ENCODE data around the gene FKBP14. TPM values are rescaled to one million over a fixed set of nuclear protein-coding genes. Genes with fewer than 3 reads are reported as not detected.

Gene FKBP14, protein sequence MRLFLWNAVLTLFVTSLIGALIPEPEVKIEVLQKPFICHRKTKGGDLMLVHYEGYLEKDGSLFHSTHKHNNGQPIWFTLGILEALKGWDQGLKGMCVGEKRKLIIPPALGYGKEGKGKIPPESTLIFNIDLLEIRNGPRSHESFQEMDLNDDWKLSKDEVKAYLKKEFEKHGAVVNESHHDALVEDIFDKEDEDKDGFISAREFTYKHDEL
- 24.3 TPM for polyA plus RNA-seq (ENCODE audit: insufficient read length)
- long read RNA-seq, donor 1, full-length matches to known transcripts, result 8 of 8 reads
- long read RNA-seq, donor 1, partial matches to known transcripts, result 0 of 8 reads
- long read RNA-seq, donor 1, other reads (novel, unspliced or antisense), result 0 of 8 reads
- long read RNA-seq, donor 2, full-length matches to known transcripts, result 4 of 4 reads
- long read RNA-seq, donor 2, partial matches to known transcripts, result 0 of 4 reads
- long read RNA-seq, donor 2, other reads (novel, unspliced or antisense), result 0 of 4 reads
- long read RNA-seq, donor 3, full-length matches to known transcripts, result 5 of 5 reads
- long read RNA-seq, donor 3, partial matches to known transcripts, result 0 of 5 reads
- long read RNA-seq, donor 3, other reads (novel, unspliced or antisense), result 0 of 5 reads
- long read RNA-seq, donor 4, partial matches to known transcripts, result 0 of 1 reads
- long read RNA-seq, donor 4, other reads (novel, unspliced or antisense), result 0 of 1 reads
- long read RNA-seq, donor 5, full-length matches to known transcripts, result 14 of 14 reads
- long read RNA-seq, donor 5, partial matches to known transcripts, result 0 of 14 reads
- long read RNA-seq, donor 5, other reads (novel, unspliced or antisense), result 0 of 14 reads
- long read RNA-seq, donor 6, full-length matches to known transcripts, result 8 of 8 reads
- long read RNA-seq, donor 6, partial matches to known transcripts, result 0 of 8 reads
- long read RNA-seq, donor 6, other reads (novel, unspliced or antisense), result 0 of 8 reads
- long read RNA-seq, donor 7, full-length matches to known transcripts, result 9 of 9 reads
- long read RNA-seq, donor 7, partial matches to known transcripts, result 0 of 9 reads
- long read RNA-seq, donor 7, other reads (novel, unspliced or antisense), result 0 of 9 reads
- long read RNA-seq, donor 8, full-length matches to known transcripts, result 4 of 4 reads
- long read RNA-seq, donor 8, partial matches to known transcripts, result 0 of 4 reads
- long read RNA-seq, donor 8, other reads (novel, unspliced or antisense), result 0 of 4 reads

DNA sequence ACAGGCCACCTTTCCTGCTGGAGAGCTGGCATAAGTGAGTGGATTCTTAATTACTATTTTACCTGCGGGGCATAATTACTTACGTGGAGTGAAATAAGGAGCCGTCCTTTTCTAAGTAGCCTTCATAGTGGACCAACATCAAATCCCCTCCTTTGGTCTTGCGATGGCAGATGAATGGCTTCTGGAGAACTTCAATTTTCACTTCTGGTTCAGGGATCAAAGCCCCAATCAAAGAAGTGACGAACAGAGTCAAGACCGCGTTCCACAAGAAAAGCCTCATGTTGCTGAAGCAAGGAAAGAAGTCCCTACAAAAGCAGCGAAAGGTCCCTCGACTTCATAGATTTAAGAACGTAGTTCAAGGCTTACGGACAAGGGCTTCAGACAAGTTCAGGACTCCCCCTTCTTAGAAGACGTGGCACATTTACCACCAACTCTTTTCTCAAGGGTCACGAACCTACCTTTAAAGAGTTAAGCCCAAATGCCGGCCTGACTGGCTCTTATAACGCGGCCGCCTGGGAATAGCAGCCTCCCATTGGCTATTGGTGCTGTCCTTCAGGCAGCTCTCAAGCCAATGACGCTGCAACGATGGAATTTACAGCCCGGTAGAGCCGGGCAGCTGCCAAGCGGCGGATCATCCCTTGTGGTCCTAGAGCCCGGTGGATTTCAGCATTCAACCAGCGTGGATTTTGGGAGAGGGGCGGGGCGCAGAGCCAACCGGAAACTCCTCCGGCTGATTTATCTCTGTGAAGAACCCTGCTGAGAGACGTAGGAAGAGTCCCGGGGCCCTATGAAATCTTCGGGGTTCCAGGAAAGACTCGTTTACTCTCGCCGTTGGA lies at the start of gene FKBP14:
Gene FKBP14, minus strand, starts transcription at position 474 of the 836 bp plus-strand sequence. Its CDS starts 194 bp downstream, at position 280.
- peak; percentile 99 for DNase-seq

DNA sequence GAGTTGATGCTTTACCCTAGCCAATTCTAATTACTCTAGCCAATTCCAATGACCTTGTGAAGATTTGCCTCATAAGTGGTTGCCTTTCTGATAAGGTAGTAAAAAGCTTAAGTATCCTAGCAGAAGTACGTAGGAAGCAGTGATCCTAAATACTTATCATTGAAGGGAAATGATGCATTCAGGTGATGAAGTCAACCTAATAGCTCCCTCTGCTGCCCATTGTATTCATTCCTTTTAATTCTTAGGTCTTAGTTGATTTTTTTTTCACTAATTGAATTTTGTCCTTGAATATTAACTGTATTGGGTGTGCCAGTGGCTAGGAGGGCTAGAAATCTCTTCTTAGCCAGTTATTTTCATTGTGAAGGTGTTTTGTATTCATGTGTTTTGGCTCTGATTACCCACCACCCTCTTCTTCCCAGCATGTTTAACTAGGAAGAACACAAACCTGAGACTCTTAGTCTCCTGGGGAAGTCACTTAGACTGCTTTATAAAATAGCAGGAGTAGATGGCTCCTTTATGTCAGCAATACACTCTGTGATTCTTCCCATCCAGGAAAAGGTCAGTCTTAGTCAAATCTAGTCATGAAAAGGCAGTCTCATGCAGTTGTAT lies 48.0 kb upstream of the FKBP14 start:
- DNase-seq, result peak; percentile 21

DNA sequence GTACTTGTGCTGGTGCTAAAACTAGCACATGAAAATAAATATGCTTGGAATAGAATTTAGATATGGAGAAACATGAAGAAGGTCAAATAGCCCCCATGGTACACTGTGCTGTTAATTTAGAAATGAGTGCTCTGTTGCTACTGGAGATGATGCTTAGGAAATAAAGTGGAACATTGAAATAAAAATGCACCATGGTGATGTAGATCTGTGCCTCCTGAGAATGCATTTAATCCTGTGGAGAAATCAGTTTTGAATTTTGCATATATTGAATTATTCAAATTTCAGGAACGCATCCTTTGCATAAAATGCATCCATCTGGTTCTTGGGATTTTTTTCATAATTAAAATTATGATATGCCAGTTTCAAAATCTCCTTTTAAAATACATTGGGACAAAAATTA lies 46.2 kb upstream of the FKBP14 start:
- DNase-seq, result no peak

DNA sequence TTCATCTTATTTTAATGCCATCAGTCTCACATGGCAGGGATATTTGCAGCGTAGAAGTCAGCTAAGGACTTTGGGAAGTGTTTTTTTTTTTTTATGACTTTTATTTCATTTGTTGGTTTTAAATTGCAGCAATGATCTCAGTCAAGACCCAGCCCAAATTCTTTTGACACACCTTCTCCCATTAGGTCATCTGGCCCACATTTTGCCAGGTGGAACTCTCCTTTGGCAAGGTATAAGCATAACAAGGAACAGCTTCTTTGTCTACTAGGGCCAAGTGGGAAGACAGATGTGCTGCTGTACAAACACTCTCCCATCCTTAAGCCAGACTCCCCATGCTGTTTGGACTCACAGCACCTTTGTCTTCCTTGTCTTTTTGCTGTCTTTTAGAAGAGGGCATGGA lies 43.5 kb upstream of the FKBP14 start:
- no peak for DNase-seq

DNA sequence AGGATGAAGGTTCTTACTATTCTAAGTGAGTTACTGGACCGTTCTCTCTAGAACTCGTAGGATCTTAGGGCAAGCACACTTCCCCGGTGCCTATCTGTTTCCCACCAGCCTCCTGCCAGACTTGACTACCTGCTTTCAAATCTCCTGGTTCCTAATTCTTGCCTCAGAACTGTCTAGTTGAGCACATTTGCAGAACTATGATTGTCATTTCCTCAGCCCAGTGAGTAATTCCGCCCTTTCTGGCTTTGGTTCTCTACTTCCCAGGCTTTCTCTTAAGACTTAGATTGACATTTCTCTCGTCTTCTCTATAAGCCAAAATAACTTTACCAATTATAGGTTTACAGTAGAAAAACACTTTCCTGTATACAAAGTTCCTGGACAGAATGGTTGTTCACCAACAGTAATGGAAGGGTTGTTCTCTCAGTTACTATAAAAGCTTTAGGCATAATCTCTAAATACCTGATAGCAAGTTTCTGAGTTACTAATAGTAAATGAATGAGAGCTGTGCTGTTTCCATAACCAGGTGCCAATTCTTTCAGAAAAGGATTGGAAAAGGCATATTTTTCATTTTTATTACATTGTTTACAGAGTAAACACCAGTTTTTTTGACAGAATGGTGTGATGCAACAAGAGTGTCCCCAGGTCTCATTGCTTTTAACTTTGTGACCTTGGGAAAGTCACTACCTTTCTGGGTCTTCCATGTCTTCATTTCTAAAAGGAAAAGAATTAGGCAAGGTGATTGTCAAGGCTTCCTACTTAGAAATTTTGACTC lies 42.8 kb upstream of the FKBP14 start:
- no peak for DNase-seq

DNA sequence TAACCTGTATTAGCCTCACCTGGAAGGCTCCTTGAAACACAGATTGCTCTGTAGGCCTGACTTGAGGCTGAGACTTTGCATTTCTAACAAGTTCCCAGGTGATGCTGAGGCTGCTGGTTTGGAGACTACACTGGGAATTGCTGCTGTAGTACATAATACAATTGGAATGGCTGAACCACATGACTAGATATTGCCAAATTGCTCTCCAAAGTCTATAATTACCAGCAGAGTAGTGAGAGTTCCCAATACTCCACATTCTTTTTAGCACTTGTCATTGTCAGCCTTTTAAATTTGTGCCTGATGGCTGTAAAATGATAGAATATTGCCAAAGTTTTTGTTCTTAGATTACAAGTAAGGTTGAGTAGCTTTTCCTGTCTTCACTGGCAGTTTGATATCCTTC lies 41.6 kb upstream of the FKBP14 start:
- no peak for DNase-seq

DNA sequence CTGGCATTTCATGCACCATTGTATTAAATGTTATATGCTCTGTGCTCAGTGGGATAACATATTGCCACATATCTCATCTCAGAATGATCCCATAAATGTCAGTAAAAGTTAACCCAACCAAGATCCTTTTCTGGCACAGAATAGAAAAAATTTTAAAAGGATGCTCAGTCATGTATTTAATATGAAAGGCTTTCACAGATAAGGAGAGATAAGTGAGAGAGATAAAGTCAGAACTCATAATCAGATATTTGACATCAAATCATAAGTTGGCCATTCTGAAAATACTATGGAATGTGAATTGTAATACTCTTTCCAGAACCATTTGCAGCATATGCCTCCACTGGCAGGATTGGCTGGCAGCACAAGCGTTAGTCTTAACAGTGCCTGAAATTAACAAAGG lies 40.2 kb upstream of the FKBP14 start:
- no peak for DNase-seq

DNA sequence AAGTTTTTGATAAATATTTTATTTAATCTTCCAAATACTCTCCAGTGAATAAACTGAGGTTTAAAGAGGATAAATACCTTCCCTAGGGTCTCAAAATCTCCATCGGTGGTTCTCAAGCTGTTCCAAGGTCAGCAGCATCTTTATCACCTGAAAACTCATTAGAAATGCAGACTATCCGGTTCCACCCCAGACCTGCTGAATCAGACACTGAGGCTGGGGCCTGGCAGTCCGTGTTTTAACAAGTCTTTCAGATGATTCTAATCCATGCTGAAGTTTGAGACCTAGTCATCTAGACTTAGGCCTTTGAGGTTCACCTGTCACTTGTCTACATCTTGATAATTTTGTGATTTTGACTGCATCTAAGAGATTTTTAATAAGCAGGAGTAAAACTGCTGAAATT lies 39.2 kb upstream of the FKBP14 start:
- no peak for DNase-seq

DNA sequence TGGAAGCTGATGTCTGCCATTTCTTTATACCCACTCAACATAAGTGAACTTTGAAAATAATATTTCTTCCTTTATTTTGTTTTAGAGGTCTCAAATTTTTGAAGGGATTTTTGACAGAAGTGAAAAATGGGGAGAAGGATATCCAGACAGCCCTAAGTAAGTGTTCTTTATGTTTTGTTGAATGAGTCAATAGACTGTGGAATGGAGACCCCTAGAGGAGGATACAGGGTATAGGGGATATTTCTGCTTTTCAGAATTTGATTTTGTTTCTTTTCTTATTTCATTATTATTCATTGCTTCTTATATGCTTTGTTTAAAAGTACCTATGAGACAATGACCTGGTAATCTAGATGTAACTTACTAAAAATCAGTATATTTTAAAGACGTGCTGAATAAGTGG lies 36.1 kb upstream of the FKBP14 start:
- DNase-seq, result peak; percentile 51

DNA sequence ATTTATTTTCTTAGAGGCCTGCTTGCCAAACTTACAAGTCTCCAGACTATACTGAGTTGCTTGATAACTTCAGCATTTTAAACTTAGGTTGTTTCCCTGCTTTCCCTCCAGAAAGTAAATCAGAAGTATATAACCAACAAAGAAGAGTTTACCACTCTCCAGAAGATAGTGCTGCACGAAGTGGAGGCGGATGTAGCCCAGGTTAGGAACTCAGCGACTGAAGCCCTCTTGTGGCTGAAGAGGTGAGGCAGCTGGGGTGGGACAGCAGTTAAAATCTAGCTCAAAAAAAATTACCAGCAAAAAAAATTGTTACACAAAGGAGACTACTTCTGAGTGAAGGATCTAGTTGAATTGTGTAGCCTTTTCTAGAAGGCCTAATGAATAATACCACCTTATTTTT lies 35.3 kb upstream of the FKBP14 start:
- peak; percentile 12 for DNase-seq

DNA sequence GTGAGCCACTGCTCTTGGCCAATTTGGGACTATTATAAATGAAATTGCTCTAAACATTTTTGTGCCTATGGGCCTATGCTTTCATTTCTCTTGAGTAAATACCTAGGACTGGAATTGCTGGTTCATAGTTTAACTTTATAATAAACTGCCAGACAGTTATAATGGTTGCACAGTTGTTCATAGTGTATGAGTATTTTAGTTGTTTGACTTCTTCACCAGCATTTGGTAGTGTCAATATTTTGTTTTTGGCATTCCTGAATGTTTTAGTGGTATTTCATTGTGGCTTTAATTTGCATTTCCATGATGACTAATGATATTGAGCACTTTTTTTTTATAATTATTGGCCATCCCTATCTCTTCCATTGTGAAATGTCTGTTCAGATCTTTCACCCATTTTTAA lies 31.2 kb upstream of the FKBP14 start:
- DNase-seq, result no peak

DNA sequence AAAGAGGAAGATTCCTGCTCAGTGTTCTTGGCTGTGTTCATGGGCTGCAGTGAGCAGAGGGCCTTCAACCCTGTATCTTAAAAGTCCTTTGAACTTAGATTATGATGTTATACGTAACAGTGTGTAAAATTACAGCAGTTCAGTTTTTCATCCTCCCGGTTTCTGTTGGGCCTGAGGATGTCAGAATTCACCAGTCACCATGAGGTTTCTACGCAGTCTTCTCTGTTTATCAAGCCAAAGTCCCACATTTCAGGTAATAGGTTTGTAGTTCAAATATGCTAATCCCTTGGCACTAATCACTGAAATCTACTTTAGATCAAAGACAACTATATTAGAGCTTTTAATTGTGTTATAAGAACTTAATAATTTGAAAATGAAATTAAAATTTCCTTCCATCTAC lies 26.6 kb upstream of the FKBP14 start:
- DNase-seq, result no peak

DNA sequence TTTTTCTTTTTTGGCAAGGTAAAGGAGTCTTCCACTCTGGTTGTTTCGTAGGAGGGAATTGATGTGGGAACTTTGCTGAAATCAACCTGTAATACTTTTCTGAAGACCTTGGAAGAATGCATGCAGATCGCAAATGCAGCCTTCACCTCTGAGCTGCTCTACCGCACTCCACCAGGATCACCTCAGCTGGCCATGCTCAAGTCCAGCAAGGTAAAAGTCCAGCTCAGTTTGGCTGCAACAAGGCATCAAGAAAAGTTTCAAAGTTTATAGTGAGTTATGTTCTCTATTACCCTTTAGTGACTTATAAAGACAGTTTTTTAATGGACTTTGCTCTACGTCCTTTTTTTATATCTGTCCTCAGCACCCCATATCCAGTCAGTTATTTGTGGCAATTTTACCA lies 22.7 kb upstream of the FKBP14 start:
- DNase-seq, result no peak

DNA sequence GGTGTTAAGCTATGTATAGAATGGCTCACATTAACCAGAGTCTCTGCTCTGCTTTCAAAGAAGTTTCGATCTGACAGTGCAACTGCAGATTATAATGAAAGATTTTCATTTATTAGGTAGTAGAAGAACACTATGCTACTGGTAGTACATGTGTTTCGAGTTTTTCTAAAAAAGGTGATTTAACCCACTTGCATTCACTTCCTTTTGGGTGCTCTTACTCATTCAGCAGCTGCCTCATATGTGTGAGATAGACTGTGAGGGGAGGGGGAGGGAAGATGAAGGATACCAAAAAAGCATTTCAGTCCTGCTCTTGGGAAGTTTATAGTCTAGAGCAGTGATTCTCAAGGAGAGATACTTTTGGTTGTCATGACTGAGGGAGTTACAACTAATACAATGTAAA lies 22.1 kb upstream of the FKBP14 start:
- DNase-seq, result no peak

DNA sequence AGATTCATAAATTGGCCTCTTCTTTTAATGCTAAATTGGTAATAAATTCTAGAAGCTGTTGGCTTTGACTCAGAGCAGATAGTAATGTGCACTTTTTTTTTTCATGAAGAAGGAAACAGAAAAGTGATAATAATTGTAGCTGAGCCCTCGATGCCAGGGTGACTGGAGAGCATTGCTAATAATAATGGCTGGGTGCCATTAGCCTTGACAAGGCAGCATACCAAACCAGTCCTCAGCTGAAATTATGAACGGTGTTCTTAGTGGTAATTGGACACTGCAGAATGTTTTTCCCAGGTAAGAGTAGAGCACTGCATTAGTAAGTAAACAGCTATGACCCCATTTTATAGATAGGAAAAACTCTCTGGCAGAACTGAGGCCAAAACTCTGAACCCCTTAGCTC lies 20.6 kb upstream of the FKBP14 start:
- no peak for DNase-seq

DNA sequence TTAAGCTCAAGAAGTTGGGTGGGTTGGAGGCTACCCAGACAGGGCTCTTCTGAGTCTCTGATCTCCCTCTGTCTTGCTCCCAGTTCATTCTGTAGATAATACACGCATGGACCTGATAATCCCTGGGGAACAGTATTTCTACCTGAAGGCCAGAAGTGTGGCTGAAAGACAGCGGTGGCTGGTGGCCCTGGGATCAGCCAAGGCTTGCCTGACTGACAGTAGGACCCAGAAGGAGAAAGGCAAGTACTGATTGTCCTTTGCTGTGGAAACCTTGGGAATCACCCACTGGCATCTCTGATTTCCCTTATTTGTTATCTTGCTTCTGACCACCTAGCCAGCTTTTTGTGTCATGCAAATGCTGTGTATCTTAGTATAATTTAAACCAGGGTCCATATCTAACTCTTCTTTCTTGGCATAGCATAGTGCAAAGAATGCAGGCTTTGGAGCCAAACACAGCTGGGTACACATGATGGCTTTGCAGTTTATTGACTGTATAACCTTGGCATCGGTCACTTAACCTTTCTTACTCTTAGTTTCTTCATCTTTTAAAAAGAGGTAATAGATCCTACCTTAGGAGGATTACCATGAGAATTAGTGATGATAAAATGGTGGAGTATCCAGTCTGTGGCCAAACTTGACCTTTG lies 19.7 kb upstream of the FKBP14 start:
- DNase-seq, result no peak

DNA sequence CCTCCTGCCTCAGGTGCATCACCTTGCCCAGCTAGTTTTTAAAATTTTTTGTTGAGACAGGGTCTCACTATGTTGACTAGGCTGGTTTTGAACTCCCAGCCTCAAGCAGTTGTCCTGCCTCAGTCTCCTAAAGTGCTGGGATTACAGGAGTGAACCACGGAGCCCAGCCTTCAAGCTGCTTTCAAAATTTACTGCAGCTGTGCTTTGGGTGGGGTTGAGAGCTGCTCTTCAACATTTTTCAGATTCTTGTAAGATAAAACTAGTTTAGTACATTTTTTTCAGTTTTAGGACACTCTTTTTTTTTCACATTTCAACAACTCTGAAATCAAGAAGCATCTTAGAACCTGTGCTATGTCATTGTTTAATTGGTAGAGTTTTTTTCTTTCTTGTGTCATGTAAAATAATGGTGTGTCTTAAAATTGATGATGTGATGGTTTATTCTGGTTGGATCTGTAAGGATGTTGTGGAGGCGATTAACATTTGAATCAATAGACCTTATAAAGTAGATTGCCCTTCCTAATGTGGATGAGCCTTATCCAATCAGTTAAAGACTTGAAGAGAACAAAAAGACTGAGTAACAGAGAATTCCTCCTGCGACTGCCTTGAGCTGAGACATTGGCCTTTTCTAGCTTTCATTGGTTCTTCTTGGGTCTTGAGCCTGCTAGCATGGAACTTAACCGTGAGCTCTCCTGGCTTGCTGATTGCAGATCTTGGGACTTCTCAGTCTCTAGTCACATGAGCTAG lies 15.2 kb upstream of the FKBP14 start:
- DNase-seq, result no peak

DNA sequence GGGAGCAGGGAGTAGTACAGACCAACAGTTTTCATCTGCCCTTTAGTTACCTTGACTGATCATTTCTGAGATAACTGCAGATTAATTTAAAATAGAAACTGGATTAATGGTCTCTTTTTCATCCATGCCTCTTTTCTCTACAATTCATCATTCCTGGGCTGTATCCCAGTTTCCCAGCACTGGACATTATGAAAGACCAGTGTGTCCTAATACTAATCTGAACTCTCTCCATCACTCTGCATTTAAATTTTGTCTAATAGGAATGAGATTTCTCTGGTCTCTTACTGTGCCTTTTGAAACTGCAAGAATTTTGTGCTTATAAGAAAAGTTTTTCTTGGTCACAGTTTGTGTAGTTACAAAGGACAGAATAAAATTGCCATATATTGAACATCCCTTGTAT lies 14.4 kb upstream of the FKBP14 start:
- no peak for DNase-seq
